Psoas muscle (tissue), 8 donors: ENCODE results near the gene LRTM2. TPM values are rescaled to one million over a fixed set of nuclear protein-coding genes. Genes with fewer than 3 reads are reported as not detected.

ENCODE experiments used
- ATAC-seq, 4 donors: fragments of 200-7000 bp; cut with Tn5 transposase; one replicate each; pipeline ENCODE4 v1.9.1; 2020; ENCODE audit warnings: moderate library complexity in 3 of 4, mild to moderate bottlenecking in 2 of 4
- DNase-seq, 2 donors: peaks; one replicate each; pipeline ENCODE4 v3.0.0-alpha.2; 2020
- H3K27ac ChIP-seq: fragments of 200-600 bp; one replicate; pipeline ENCODE4 v1.8.0; 2022
- H3K27me3 ChIP-seq, 3 donors: fragments of 200-600 bp in 1 of 3; one replicate each; pipeline versions ENCODE4 v1.6.1 to v1.8.0; 2013 to 2022; ENCODE audit warnings: low read length in 2 of 3, mild to moderate bottlenecking in 2 of 3, moderate library complexity in 1 of 3; ENCODE audit not compliant: insufficient read depth in 3 of 3
- H3K36me3 ChIP-seq, 2 donors: fragments of 200-600 bp in 1 of 2; one replicate each; pipeline versions ENCODE4 v1.6.1 to v1.8.0; 2013 to 2022; ENCODE audit warnings: low read depth in 1 of 2, mild to moderate bottlenecking in 1 of 2, moderate library complexity in 1 of 2; ENCODE audit not compliant: insufficient read depth in 1 of 2
- H3K4me1 ChIP-seq: fragments of 200-600 bp; one replicate; pipeline ENCODE4 v1.8.0; 2022
- H3K4me3 ChIP-seq: fragments of 200-600 bp; one replicate; pipeline ENCODE4 v1.8.0; 2022; ENCODE audit warnings: mild to moderate bottlenecking
- H3K9me3 ChIP-seq: fragments of 200-600 bp; one replicate; pipeline ENCODE4 v1.8.0; 2022
- WGBS, 3 donors: extraction: QIAGEN DNeasy Blood & Tissue Kit; methylation state at CpG; one replicate each; pipeline versions ENCODE4 v1.1.6 to v1.1.7; 2013; 5-methylcytosine and 5-hydroxymethylcytosine counted together
- intact Hi-C, 2 donors: fragments of 100-400 bp; cut with DNase I; formaldehyde crosslinking; loops; one replicate each; pipeline versions ENCODE4 v1.11.0 to v1.14.2; 2022
- polyA plus RNA-seq, 3 donors: library from polyadenylated mRNA; stranded (reverse); fragments of 200-250 nt; gene quantifications; one replicate each; pipeline ENCODE4 v1.2.3, GENCODE V29; 2013
- total RNA-seq, 4 donors: library from RNA; stranded (reverse); fragmentation: NEBNext Ultra II Directional in 2 of 4; extraction: Animal tissue kit (Norgen Biotek cat#: 25700) in 2 of 4; gene quantifications; one replicate each; pipeline versions ENCODE4 v1.2.1 to v1.2.4, GENCODE V29; 2021 to 2023
- TF ChIP-seq, protein P1 (sequence below): fragments of 200-600 bp; IDR thresholded peaks from one replicate; pipeline ENCODE4 v1.8.0; 2022; ENCODE audit warnings: antibody characterized with exemption
- donor health status: healthy with polysubstance abuse.
- donor health status: DM: no; HTN: no; CAD: no; lungs with moderate emphysema.
- donor health status: Bipolar disorder and iron deficiency.
- donor health status: healthy.
- donor health status: DM: yes; HTN: yes; CAD: no.
- donor health status: DM: no; HTN: no; CAD: no.
- donor health status: DM: no; HTN: no; CAD: no.
- donor health status: DM: yes; HTN: yes; CAD: no.

The LRTM2 gene
- total and polyA plus RNA-seq, 7 donors: not detected

DNA sequence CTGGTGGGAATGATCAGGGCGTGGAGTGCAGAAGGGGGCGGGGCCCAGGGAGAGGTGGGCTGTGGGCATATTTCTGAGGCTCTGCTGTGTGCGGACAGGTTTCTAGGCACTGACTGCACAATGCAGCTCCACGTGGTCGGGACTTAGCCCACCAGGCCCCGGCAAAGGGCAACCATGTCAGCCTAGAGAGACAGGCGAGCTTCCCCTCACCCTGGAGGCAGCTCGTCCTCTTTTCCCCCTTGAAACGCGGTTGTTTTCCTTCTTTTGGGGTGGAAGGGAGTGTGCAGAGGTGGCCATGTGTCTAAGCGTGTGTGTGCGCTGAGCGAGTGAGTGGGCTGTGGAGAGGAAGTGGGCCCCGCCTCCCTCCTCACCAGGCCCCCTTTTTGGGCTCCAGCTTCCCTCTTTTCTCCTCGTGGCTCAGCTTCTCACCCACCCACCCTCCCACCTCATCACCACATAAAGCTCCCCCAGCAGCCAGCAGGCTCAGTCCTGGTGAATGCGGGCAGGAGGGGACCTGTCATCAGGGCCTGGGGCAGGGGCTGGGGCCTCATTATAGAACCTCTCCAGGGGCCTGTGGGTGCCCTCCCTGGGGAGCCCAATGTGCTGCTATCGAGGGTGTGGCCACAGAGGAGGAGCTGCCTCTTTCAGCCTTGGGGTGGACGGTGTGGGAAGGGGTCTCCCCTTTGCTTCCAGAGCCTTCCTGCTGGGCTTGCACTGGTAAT is 22.0 kb downstream of the LRTM2 start:
- Histone ChIP-seq H3K36me3 (no peaks in the 10 kb centered on the region), H3K27me3 (peaks cover 0 to 7% (median 2%) of the 10 kb centered on the region in 3 donors), H3K27ac (no peak overlapping the region), H3K4me3 (no peak overlapping the region), H3K9me3 (no peaks in the 10 kb centered on the region), H3K4me1 (no peaks in the 10 kb centered on the region)
- WGBS, 3 donors: 76 to 85% (median 77%) methylated on average over 18 of the region's 18 CpGs
- DNase-seq (no peak), ATAC-seq (no peak)
- TF ChIP-seq, protein P1, sequence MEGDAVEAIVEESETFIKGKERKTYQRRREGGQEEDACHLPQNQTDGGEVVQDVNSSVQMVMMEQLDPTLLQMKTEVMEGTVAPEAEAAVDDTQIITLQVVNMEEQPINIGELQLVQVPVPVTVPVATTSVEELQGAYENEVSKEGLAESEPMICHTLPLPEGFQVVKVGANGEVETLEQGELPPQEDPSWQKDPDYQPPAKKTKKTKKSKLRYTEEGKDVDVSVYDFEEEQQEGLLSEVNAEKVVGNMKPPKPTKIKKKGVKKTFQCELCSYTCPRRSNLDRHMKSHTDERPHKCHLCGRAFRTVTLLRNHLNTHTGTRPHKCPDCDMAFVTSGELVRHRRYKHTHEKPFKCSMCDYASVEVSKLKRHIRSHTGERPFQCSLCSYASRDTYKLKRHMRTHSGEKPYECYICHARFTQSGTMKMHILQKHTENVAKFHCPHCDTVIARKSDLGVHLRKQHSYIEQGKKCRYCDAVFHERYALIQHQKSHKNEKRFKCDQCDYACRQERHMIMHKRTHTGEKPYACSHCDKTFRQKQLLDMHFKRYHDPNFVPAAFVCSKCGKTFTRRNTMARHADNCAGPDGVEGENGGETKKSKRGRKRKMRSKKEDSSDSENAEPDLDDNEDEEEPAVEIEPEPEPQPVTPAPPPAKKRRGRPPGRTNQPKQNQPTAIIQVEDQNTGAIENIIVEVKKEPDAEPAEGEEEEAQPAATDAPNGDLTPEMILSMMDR: no peak
- intact Hi-C loops: no loop called here

DNA sequence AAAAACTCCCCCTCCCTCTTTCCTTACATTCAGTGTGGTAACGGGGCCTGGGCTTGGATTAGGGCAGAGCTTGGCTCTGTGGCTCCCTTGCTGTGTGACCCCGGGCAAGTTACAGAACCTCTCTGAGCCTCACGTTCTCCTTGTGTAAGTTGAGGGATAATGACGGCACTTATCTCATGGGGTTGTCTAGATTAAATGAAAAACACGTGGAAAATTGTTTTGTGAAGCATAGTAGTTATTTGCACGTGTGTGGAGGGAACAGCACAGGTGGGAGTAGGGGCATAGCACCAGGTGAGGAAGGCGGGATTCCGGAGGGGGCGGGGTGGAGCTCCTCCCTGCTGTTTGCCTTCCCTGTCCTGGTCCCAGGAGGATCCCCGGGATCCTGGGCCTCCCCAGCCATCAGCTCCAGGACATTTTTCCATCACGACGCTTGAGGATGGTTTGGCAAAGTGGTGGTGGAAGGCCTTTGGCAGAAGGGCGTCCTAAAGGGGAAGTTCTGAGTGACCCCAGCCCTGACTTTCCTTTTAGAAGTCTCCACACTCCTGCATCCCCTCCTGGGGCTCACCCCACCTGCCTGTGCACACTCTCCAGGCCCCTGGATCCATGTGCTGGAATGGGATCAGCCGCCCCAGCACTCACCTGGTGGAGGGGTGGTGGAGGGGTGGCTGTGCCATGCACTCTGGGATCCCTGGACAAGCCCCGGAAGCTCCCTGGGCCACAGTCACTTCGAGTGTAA is 22.7 kb downstream of the LRTM2 start:
- H3K27ac ChIP-seq: no peak overlapping the region
- intact Hi-C loops: no loop called here
- no peaks in the 10 kb centered on the region for H3K9me3 ChIP-seq
- H3K36me3 ChIP-seq: no peaks in the 10 kb centered on the region
- ATAC-seq: no peak
- 69 to 74% (median 72%) methylated on average over 16 of the region's 16 CpGs for WGBS, 3 donors
- no peak overlapping the region for H3K4me3 ChIP-seq
- H3K27me3 ChIP-seq: peaks cover 0 to 6% (median 2%) of the 10 kb centered on the region in 3 donors
- DNase-seq: no peak
- TF ChIP-seq, protein P1: no peak
- no peaks in the 10 kb centered on the region for H3K4me1 ChIP-seq

DNA sequence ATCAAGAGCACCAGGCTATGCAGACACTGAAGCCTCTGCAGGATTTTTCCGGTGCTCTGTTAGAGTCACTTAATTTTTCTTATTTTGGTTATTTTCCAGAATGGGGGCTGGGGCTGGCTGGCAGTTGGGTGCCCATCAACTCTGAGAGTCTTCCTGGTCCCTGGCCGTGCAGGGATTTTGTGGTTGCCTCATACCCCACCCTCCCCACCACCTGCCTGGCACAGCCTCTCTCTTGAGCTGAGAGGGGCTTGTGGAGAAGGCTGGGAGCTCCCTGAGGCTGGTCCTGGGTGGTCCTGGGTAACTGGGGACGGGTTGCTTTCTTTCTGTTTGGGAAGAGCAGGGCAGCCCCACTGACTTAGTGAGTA is 23.3 kb downstream of the LRTM2 start:
- TF ChIP-seq, protein P1: no peak
- Histone ChIP-seq H3K27me3 (peaks cover 0 to 2% (median 2%) of the 10 kb centered on the region in 3 donors), H3K27ac (no peak overlapping the region), H3K36me3 (no peaks in the 10 kb centered on the region), H3K4me1 (no peaks in the 10 kb centered on the region), H3K9me3 (no peaks in the 10 kb centered on the region), H3K4me3 (no peak overlapping the region)
- DNase-seq (no peak), ATAC-seq (no peak)
- intact Hi-C loops: no loop called here
- whole genome bisulfite sequencing, 3 donors: 54 to 60% (median 56%) methylated on average over 3 of the region's 3 CpGs

DNA sequence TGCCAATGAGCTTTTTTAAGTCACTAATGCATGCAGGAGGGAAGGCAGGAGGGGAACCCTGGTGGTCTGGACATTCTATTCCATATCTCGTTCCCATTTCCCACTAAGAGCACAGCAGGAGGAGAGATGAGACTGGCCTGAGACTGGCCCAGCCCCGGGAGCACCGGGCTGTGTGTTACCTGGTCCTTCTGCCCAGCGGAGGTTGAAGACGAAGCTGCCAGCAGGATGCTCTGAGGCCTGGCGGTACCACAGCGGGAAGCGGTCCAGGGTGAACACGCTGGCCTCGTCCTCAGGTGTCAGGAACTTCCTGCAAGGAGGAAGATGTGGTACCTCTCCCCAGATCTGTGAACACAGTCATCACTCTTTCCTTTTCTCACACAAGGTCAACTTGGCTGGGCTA is 23.9 kb downstream of the LRTM2 start:
- Histone ChIP-seq H3K9me3 (no peaks in the 10 kb centered on the region), H3K36me3 (no peaks in the 10 kb centered on the region), H3K4me1 (no peaks in the 10 kb centered on the region), H3K27ac (no peak overlapping the region), H3K4me3 (no peak overlapping the region), H3K27me3 (peaks cover 0 to 2% (median 0%) of the 10 kb centered on the region in 3 donors)
- no peak for DNase-seq
- TF ChIP-seq, protein P1: no peak
- no peak for ATAC-seq
- 69 to 71% (median 70%) methylated on average over 10 of the region's 10 CpGs for WGBS, 3 donors
- intact Hi-C loops: no loop called here
